SK-N-SH (cell line): ENCODE results near the gene AZIN2.

Source experiments
- CHD2 ChIP-seq: fragments of 150-350 bp; IDR thresholded peaks from 2 replicates; pipeline ENCODE4 v1.6.1; 2018; ENCODE audit warnings: low read length; ENCODE audit not compliant: partially characterized antibody
- CTCF ChIP-seq: fragments of 200-600 bp; sonication (generic); IDR thresholded peaks from 2 replicates; pipeline ENCODE4 v1.6.1; 2017; ENCODE audit warnings: antibody characterized with exemption, mild to moderate bottlenecking, moderate library complexity
- ELF1 ChIP-seq: IDR thresholded peaks from 2 replicates; pipeline ENCODE4 v1.4.0; 2012
- EP300 ChIP-seq, 2 experiments: IDR thresholded peaks; 2 replicates each; pipeline versions ENCODE4 v1.4.0 to v1.6.1; 2012; ENCODE audit warnings: borderline replicate concordance in 1 of 2, low read depth in 1 of 2, low read length in 1 of 2
- MAX ChIP-seq: IDR thresholded peaks from 2 replicates; pipeline ENCODE4 v1.4.0; 2012; ENCODE audit warnings: low read depth
- MEF2A ChIP-seq: IDR thresholded peaks from 2 replicates; pipeline ENCODE4 v1.4.0; 2012; ENCODE audit warnings: low read depth, borderline replicate concordance
- MXI1 ChIP-seq: IDR thresholded peaks from 2 replicates; pipeline ENCODE4 v1.6.1; 2012; ENCODE audit warnings: mild to moderate bottlenecking, low read depth, low read length, improper control_type of control experiment
- RCOR1 ChIP-seq: fragments of 150-350 bp; IDR thresholded peaks from 2 replicates; pipeline ENCODE4 v1.6.1; 2017; ENCODE audit warnings: antibody characterized with exemption, low read length
- REST ChIP-seq: IDR thresholded peaks from 2 replicates; pipeline ENCODE4 v1.6.1; 2012; ENCODE audit warnings: mild to moderate bottlenecking, low read depth, low read length, moderate library complexity
- RFX5 ChIP-seq: IDR thresholded peaks from 2 replicates; pipeline ENCODE4 v1.6.1; 2012; ENCODE audit warnings: mild to moderate bottlenecking, improper control_type of control experiment, low read length
- TAF1 ChIP-seq: IDR thresholded peaks from 2 replicates; pipeline ENCODE4 v1.6.1; 2012; ENCODE audit warnings: low read depth, mild to moderate bottlenecking, low read length, moderate library complexity, borderline replicate concordance

- TF ChIP-seq MEF2A (no peak), ELF1 (no peak), EP300 (IDR thresholded peaks at IDR 0.05; ENCODE audit: borderline replicate concordance in 1 of 2, low read depth in 1 of 2, low read length in 1 of 2) (no peak), CHD2 (no peak), CTCF (no peak), RFX5 (no peak), MXI1 (no peak), TAF1 (no peak), MAX (no peak), RCOR1 (no peak), REST (no peak)
These were observed 6.6 kb upstream of the AZIN2 start for GRCh38 chr1:33074193-33074945.
